Progenitor cell of endocrine pancreas (in vitro differentiated cells): ENCODE measurements around the gene PCDHGA11. TPM values are rescaled to one million over a fixed set of nuclear protein-coding genes. Genes with fewer than 3 reads are reported as not detected.

Experiments used
- DNase-seq: peaks from one replicate; pipeline ENCODE4 v3.0.0; 2021; ENCODE audit warnings: low spot score; ENCODE audit not compliant: unreplicated experiment
- H3K27ac Mint-ChIP-seq: 2 replicates; pipeline ENCODE4 v1.8.0; 2021; ENCODE audit warnings: mild to moderate bottlenecking, moderate library complexity, mixed read lengths
- H3K27me3 Mint-ChIP-seq: 2 replicates; pipeline ENCODE4 v1.8.0; 2021; ENCODE audit warnings: mixed read lengths
- H3K36me3 Mint-ChIP-seq: 2 replicates; pipeline ENCODE4 v1.8.0; 2022; ENCODE audit warnings: mixed read lengths; ENCODE audit not compliant: insufficient read depth
- H3K4me1 Mint-ChIP-seq: 2 replicates; pipeline ENCODE4 v1.8.0; 2021; ENCODE audit warnings: low read depth, mixed read lengths
- H3K4me3 Mint-ChIP-seq: 2 replicates; pipeline ENCODE4 v1.8.0; 2021; ENCODE audit warnings: low read depth, mild to moderate bottlenecking, moderate library complexity, mixed read lengths
- H3K9me3 Mint-ChIP-seq: 2 replicates; pipeline ENCODE4 v1.8.0; 2021; ENCODE audit warnings: low read depth, mixed read lengths
- CTCF ChIP-seq: fragments of 200-600 bp; sonication (generic); IDR thresholded peaks from one replicate; pipeline ENCODE4 v1.5.0; 2021; ENCODE audit warnings: antibody characterized with exemption, mild to moderate bottlenecking; ENCODE audit not compliant: unreplicated experiment
- total RNA-seq: library from RNA; stranded (reverse); gene quantifications from 2 replicates; pipeline ENCODE4 v1.2.1, GENCODE V29; 2021

Gene PCDHGA11
- total RNA-seq, 1 donor from 2014 or later, result 3.1 TPM

- peaks cover 44% of the 10 kb centered on the region for H3K36me3 Mint-ChIP-seq
- H3K4me3 Mint-ChIP-seq, result no peak overlapping the region
- no peak for TF ChIP-seq CTCF
- H3K4me1 Mint-ChIP-seq, result no peaks in the 10 kb centered on the region
- H3K27ac Mint-ChIP-seq, result no peak overlapping the region
- no peak for DNase-seq
- peaks cover 45% of the 10 kb centered on the region for H3K9me3 Mint-ChIP-seq
- H3K27me3 Mint-ChIP-seq, result no peaks in the 10 kb centered on the region
Measured at GRCh38 chr5:141437221-141437620, 16.4 kb downstream of the PCDHGA11 start.

- no peak for DNase-seq
Measured at GRCh38 chr5:141439411-141440141, 18.7 kb downstream of the PCDHGA11 start.

GRCh38 chr5:141440341-141440740 lies 19.5 kb downstream of the PCDHGA11 start:
- Mint-ChIP-seq H3K9me3 (peaks cover 34% of the 10 kb centered on the region), H3K36me3 (peaks cover 36% of the 10 kb centered on the region)
- DNase-seq, result no peak

More at GRCh38 chr5:141439411-141440141, 18.7 kb downstream of the PCDHGA11 start:
- H3K27ac Mint-ChIP-seq, result no peak overlapping the region
- H3K4me1 Mint-ChIP-seq, result no peaks in the 10 kb centered on the region
- no peak for TF ChIP-seq CTCF
- no peaks in the 10 kb centered on the region for H3K27me3 Mint-ChIP-seq
- H3K4me3 Mint-ChIP-seq, result no peak overlapping the region
- peaks cover 37% of the 10 kb centered on the region for H3K9me3 Mint-ChIP-seq
- peaks cover 37% of the 10 kb centered on the region for H3K36me3 Mint-ChIP-seq

GRCh38 chr5:141441571-141442170 lies 20.8 kb downstream of the PCDHGA11 start:
- H3K9me3 Mint-ChIP-seq, result peaks cover 25% of the 10 kb centered on the region

More at GRCh38 chr5:141440341-141440740, 19.5 kb downstream of the PCDHGA11 start:
- Mint-ChIP-seq H3K4me3 (no peak overlapping the region), H3K4me1 (no peaks in the 10 kb centered on the region), H3K27me3 (no peaks in the 10 kb centered on the region), H3K27ac (no peak overlapping the region)
- no peak for TF ChIP-seq CTCF

More at GRCh38 chr5:141441571-141442170, 20.8 kb downstream of the PCDHGA11 start:
- no peak overlapping the region for H3K4me3 Mint-ChIP-seq
- no peak for DNase-seq
- no peak overlapping the region for H3K27ac Mint-ChIP-seq
- H3K4me1 Mint-ChIP-seq, result no peaks in the 10 kb centered on the region
- H3K36me3 Mint-ChIP-seq, result peaks cover 31% of the 10 kb centered on the region
- H3K27me3 Mint-ChIP-seq, result no peaks in the 10 kb centered on the region
- no peak for TF ChIP-seq CTCF
